Mucosa of rectum (tissue), 2 donors: ENCODE measurements around the gene TUBA3C.
"Not testable (repeated sequence)": the region's sequence is repeated elsewhere in the genome, so short reads cannot be mapped to it uniquely, and the experiment has no call there.

Experiments used
- H3K27ac ChIP-seq, 2 donors: one replicate each; pipeline ENCODE4 v1.7.0; 2013; ENCODE audit warnings: inconsistent platforms in 2 of 2, low read depth in 2 of 2, low read length in 2 of 2
- H3K27me3 ChIP-seq, 2 donors: one replicate each; pipeline ENCODE4 v1.7.0; 2013; ENCODE audit warnings: low read length in 2 of 2; ENCODE audit not compliant: control insufficient read depth in 2 of 2, insufficient read depth in 2 of 2
- H3K36me3 ChIP-seq, 2 donors: one replicate each; pipeline ENCODE4 v1.7.0; 2013; ENCODE audit warnings: low read length in 2 of 2; ENCODE audit not compliant: control insufficient read depth in 2 of 2, insufficient read depth in 2 of 2
- H3K4me1 ChIP-seq, 2 donors: one replicate each; pipeline ENCODE4 v1.7.0; 2013; ENCODE audit warnings: low read length in 2 of 2, mild to moderate bottlenecking in 1 of 2; ENCODE audit not compliant: control insufficient read depth in 2 of 2, insufficient read depth in 2 of 2
- H3K4me3 ChIP-seq, 2 donors: one replicate each; pipeline ENCODE4 v1.7.0; 2013; ENCODE audit warnings: low read length in 2 of 2
- H3K9ac ChIP-seq, 2 donors: one replicate each; pipeline ENCODE4 v1.7.0; 2013; ENCODE audit warnings: low read length in 2 of 2, low read depth in 1 of 2, mild to moderate bottlenecking in 1 of 2
- H3K9me3 ChIP-seq, 2 donors: one replicate each; pipeline ENCODE4 v1.7.0; 2013; ENCODE audit warnings: low read length in 2 of 2; ENCODE audit not compliant: control insufficient read depth in 2 of 2
- donor health status: healthy.
- donor health status: Normal muscosa, but diverticular disease.

The TUBA3C gene

DNA sequence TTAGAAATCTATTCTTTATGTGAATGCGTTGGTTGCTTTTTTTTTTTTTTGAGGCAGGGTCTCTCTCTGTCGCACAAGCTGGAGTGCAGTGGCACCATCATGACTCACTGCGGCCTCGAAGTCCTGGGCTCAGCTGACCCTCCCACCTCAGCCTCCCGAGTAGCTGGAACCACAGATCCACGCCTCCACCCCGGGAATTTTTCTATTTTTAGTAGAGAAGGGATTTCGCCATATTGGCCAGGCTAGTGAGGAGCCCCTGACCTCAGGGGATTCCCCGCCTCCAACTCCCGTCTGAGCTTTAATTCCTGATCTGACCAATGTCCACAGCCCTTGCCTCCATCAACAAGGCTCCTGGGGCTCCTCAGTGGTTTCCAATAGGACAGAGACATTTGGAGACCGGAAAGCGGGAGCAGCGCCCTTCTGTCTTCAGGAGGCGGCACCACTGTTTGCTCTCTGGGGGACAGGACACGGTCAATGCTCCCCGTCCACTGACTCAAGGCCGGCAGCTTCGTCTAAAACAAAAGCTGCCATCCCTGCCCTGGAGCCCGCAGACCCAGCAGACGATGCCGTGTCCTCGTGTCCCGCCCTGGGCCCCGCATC, 503 bp downstream of the TUBA3C start:
- Histone ChIP-seq H3K4me1 (no peaks in the 10 kb centered on the region), H3K27me3 (no peaks in the 10 kb centered on the region), H3K36me3 (no peaks in the 10 kb centered on the region), H3K4me3 (no peak overlapping the region), H3K9me3 (peaks cover 0 to 6% of the 10 kb centered on the region in 2 donors), H3K9ac (no peak overlapping the region), H3K27ac (no peak overlapping the region)

DNA sequence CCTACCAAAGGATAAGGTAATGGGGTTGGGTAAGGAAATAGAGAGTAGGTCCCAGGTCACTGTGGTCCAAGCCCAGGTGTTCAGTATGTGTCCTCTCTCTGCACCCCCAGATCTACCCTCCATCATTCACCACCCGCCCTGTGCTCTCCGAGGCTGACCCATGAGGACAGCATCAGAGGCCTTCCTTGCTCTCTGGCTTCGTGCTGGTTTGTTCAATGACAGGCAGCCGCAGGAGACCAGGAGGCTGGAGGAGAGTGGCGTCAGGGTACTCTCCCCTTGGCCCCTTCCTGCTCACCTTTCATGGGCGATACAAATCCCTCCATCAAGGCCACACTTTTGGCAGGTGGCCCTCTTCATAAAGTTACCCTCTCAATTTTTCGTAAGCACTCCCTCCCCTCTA, 1.7 kb downstream of the TUBA3C start:
- Histone ChIP-seq H3K9ac (no peak overlapping the region), H3K4me1 (no peaks in the 10 kb centered on the region), H3K4me3 (no peak overlapping the region), H3K27me3 (no peaks in the 10 kb centered on the region), H3K27ac (no peak overlapping the region), H3K36me3 (no peaks in the 10 kb centered on the region), H3K9me3 (peaks cover 0 to 7% of the 10 kb centered on the region in 2 donors)

DNA sequence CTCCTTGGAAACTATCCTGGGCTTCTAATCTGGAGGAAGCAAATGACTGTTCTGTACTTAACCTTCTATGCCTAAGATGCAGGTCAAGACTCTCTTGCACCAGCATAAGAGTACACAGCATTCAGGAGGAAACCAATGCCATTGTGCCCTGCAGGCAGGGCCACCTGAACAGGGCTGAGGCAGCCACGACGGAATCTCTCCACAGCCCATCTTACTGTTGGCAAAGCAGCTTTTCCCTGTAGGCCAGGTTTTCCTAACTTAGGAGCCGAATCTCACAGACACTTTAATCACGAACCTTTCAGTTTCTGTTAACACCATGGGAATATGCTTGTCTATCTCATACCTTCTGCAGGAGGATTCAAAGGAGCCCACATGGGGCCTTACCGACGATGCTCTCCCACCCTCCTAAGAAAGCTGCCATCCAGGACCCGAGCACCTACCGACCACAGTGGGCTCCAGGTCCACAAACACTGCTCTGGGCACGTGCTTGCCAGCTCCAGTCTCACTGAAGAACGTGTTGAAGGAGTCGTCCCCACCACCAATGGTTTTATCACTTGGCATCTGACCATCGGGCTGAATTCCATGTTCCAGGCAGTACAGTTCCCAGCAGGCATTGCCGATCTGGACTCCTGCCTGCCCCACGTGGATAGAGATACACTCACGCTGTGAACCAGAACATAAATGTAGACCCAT, 2.6 kb downstream of the TUBA3C start:
- Histone ChIP-seq H3K27ac (no peak overlapping the region), H3K9ac (no peak overlapping the region), H3K36me3 (no peaks in the 10 kb centered on the region), H3K4me3 (no peak overlapping the region), H3K27me3 (no peaks in the 10 kb centered on the region), H3K4me1 (no peaks in the 10 kb centered on the region), H3K9me3 (peaks cover 0 to 7% of the 10 kb centered on the region in 2 donors)

DNA sequence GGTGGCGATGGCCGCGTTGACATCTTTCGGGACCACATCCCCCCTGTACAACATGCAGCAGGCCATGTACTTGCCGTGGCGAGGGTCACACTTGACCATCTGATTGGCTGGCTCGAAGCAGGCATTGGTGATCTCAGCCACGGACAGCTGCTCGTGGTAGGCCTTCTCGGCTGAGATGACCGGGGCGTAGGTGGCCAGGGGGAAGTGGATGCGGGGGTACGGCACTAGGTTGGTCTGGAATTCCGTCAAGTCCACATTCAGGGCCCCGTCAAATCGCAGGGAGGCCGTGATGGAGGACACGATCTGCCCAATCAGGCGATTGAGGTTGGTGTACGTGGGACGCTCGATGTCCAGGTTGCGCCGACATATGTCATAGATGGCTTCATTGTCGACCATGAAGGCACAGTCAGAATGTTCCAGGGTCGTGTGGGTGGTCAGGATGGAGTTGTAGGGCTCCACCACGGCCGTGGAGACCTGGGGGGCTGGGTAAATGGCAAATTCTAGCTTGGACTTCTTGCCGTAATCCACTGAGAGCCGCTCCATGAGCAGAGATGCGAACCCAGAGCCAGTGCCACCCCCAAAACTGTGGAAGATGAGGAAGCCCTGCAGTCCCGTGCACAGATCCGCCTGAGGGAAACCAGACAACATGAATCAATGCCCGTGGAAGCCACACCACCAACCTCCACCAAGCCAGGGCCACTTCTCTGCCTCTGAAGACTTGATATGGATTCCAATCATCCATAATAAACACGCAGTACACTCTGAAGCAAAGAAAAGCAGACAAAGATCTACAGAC, 4.4 kb downstream of the TUBA3C start:
- H3K4me3 ChIP-seq, H3K27ac ChIP-seq, H3K9ac ChIP-seq, H3K36me3 ChIP-seq, H3K27me3 ChIP-seq, H3K4me1 ChIP-seq, H3K9me3 ChIP-seq: not testable (repeated sequence)

DNA sequence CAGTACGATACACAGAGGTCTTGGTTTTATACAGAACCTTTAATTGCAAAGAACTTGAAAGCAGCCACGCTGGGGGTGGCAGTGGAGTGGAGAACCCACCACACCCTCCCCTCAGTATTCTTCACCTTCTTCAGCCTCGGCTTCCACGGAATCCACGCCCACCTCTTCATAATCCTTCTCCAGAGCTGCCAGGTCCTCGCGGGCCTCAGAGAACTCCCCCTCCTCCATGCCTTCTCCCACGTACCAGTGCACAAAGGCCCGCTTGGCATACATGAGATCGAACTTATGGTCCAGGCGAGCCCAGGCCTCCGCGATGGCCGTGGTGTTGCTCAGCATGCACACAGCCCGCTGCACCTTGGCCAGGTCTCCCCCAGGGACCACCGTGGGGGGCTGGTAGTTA, 7.9 kb downstream of the TUBA3C start:
- no peak overlapping the region for H3K9ac ChIP-seq

DNA sequence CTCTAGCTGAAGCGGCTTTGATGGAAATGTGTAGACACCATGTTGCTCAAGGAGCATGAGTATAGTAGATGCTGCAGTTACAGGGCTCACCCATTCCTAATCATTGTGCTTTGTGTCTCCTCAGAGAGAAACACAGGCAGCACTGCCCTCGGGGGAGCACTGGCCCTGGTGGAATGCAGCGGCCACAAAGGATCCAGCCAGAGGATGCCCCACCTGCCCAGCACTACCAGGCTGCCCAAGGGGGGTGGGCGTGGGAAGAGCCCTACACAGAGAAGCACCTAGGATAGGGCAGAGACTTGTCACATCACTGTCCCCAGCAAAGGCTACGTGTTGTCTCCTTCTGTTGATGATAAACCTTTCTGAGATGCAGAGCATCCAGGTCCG, 9.0 kb downstream of the TUBA3C start:
- Histone ChIP-seq H3K27ac (no peak overlapping the region), H3K9me3 (peaks cover 0 to 3% of the 10 kb centered on the region in 2 donors), H3K4me1 (no peaks in the 10 kb centered on the region), H3K36me3 (no peaks in the 10 kb centered on the region), H3K4me3 (no peak overlapping the region), H3K9ac (no peak overlapping the region), H3K27me3 (no peaks in the 10 kb centered on the region)

More for the DNA sequence above, 7.9 kb downstream of the TUBA3C start:
- Histone ChIP-seq H3K27ac (no peak overlapping the region), H3K4me1 (no peaks in the 10 kb centered on the region), H3K36me3 (no peaks in the 10 kb centered on the region), H3K4me3 (no peak overlapping the region), H3K9me3 (peaks cover 0 to 3% of the 10 kb centered on the region in 2 donors), H3K27me3 (no peaks in the 10 kb centered on the region)

DNA sequence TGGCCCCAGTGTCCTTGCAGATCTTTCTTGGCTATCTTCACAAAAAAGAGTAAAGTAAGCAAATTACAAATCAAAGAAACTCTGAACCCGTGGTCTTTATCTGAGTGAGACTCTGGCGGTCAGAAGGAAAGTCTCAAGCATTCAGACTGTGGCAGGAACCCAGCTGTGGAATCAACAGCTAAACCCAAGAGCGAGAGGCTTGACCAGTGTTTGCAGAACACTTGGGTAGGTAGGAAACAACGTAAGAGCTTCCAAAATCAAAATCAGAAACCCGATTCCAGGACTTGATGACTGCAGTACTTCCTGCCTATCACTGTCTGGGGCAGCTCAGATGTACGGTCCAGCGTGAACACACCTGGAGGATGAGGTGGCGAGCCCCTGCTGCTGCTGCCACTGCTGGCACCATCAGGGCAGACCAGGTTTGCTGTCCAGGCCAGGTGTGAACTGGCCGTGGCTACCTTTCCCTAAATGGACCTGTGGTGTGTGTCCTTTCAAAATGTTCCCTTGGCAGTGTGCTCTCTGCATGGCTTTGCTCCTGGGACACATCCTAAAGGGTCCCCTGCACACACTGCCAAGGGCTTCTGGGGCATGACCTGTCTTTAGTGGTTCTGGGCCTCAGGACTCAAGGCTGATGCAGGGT, 9.5 kb downstream of the TUBA3C start:
- H3K36me3 ChIP-seq = no peaks in the 10 kb centered on the region
- no peak overlapping the region for H3K27ac ChIP-seq
- H3K27me3 ChIP-seq = no peaks in the 10 kb centered on the region
- H3K9ac ChIP-seq = no peak overlapping the region
- no peaks in the 10 kb centered on the region for H3K4me1 ChIP-seq
- no peak overlapping the region for H3K4me3 ChIP-seq
- peaks cover 0 to 3% of the 10 kb centered on the region in 2 donors for H3K9me3 ChIP-seq

DNA sequence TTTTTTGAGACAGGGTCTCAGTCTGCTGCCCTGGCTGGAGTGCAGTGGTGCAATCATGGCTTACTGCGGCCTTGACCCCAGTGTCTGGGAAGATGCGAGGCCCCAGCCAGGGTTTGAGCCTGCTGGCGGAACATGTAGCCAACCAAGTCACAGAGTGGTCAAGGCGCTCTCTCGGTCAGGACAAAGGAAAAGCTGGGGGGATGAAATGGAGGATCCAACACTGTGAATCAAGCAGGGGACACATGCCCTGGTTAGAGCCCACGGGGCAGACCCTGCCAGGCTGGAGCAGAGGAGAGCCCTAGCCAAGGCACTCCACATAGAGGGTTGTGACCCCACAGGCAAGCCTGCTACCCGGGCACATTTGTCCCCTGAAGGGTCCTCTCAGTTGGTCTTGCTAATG, 10.1 kb downstream of the TUBA3C start:
- peaks cover 0 to 3% of the 10 kb centered on the region in 2 donors for H3K9me3 ChIP-seq
- no peak overlapping the region for H3K4me3 ChIP-seq
- no peaks in the 10 kb centered on the region for H3K27me3 ChIP-seq
- H3K36me3 ChIP-seq = no peaks in the 10 kb centered on the region
- no peaks in the 10 kb centered on the region for H3K4me1 ChIP-seq
- no peak overlapping the region for H3K9ac ChIP-seq
- no peak overlapping the region for H3K27ac ChIP-seq

DNA sequence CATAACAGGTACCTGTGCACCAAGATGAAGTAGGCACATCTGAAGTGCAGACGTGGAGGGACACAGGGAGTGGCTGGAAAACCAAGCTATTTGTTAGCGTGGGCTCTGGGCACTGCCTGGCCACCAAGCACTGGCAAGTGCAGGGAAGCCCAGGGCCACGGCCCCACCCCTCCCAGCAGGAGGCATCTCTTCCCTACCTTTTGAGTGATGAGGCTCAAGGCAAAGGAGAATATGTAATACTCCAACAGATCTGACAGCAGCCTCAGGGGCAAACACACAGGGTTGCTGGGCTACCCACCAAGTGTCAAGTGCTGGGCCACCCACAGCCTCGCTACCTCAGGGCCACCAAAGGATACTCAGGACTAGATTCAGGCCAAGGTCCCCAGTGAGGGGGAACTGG, 11.6 kb downstream of the TUBA3C start:
- Histone ChIP-seq H3K27ac (no peak overlapping the region), H3K9ac (no peak overlapping the region), H3K36me3 (no peaks in the 10 kb centered on the region), H3K27me3 (no peaks in the 10 kb centered on the region), H3K4me3 (no peak overlapping the region), H3K9me3 (peaks cover 0 to 3% of the 10 kb centered on the region in 2 donors), H3K4me1 (no peaks in the 10 kb centered on the region)

DNA sequence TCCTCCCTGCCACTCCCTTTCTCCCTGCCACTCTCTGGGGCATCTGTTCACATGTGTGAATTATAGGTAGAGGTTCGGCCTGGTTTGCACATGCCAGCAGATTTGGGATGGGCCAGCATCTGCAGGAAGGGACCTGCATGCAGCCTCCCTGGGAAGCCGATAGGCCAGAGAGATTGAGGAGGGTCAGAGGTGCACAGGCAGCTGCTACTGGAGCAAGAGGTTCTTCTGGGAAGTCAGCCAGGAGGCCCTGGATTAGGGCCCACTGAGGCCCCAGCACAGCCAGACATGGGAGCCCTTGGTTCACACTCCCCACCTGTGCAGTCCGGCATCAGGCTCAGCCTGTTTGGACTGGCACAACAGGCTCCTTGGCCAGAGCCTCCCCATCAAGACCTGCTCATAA, 12.1 kb downstream of the TUBA3C start:
- Histone ChIP-seq H3K27ac (no peak overlapping the region), H3K27me3 (no peaks in the 10 kb centered on the region), H3K4me3 (no peak overlapping the region), H3K9me3 (peaks cover 0 to 3% of the 10 kb centered on the region in 2 donors), H3K36me3 (no peaks in the 10 kb centered on the region), H3K4me1 (no peaks in the 10 kb centered on the region), H3K9ac (no peak overlapping the region)
